Central memory CD8-positive, alpha-beta T cell (primary cell): ENCODE results near the gene OPRL1.

Source experiments
- ATAC-seq: fragments of 150-1000 bp; cut with Tn5 transposase; replicated peaks from 2 replicates; pipeline ENCODE4 v1.10.0; 2022; ENCODE audit warnings: mild to moderate bottlenecking, moderate FRiP score, moderate number of reproducible peaks; ENCODE audit not compliant: poor library complexity, severe bottlenecking; ENCODE audit errors: extremely low read depth
- DNase-seq, 2 donors: peaks; one replicate each; pipeline ENCODE4 v3.0.0; 2021; ENCODE audit warnings: low spot score in 2 of 2
- H3K27ac Mint-ChIP-seq: one replicate; pipeline ENCODE4 v1.8.0; 2022; ENCODE audit warnings: low read depth, mild to moderate bottlenecking, moderate library complexity, mixed read lengths
- H3K27me3 Mint-ChIP-seq: one replicate; pipeline ENCODE4 v1.8.0; 2022; ENCODE audit warnings: mixed read lengths
- H3K36me3 Mint-ChIP-seq: one replicate; pipeline ENCODE4 v1.8.0; 2022; ENCODE audit warnings: mild to moderate bottlenecking, moderate library complexity, mixed read lengths; ENCODE audit not compliant: insufficient read depth
- H3K4me1 Mint-ChIP-seq: one replicate; pipeline ENCODE4 v1.8.0; 2022; ENCODE audit warnings: mixed read lengths
- H3K4me3 Mint-ChIP-seq: one replicate; pipeline ENCODE4 v1.8.0; 2022; ENCODE audit warnings: mild to moderate bottlenecking, moderate library complexity, mixed read lengths
- H3K9me3 Mint-ChIP-seq: one replicate; pipeline ENCODE4 v1.8.0; 2022; ENCODE audit warnings: mixed read lengths

The OPRL1 gene

GRCh38 chr20:64067005-64067632 is 12.8 kb upstream of the OPRL1 start:
- ATAC-seq (no peak), DNase-seq (no peak)
- H3K4me3 Mint-ChIP-seq, result no peak overlapping the region
- H3K36me3 Mint-ChIP-seq, result peaks cover 11% of the 10 kb centered on the region
- H3K9me3 Mint-ChIP-seq, result no peaks in the 10 kb centered on the region
- H3K27me3 Mint-ChIP-seq, result no peaks in the 10 kb centered on the region
- peaks cover 32% of the 10 kb centered on the region for H3K4me1 Mint-ChIP-seq
- H3K27ac Mint-ChIP-seq, result no peak overlapping the region

- no peak overlapping the region for H3K27ac Mint-ChIP-seq
Observed at GRCh38 chr20:64067733-64068307, 12.1 kb upstream of the OPRL1 start.

GRCh38 chr20:64068386-64069208 is 11.3 kb upstream of the OPRL1 start:
- ATAC-seq, result no peak
- no peak overlapping the region for H3K27ac Mint-ChIP-seq
- H3K27me3 Mint-ChIP-seq, result no peaks in the 10 kb centered on the region
- DNase-seq, result no peak
- no peak overlapping the region for H3K4me3 Mint-ChIP-seq
- peaks cover 10% of the 10 kb centered on the region for H3K36me3 Mint-ChIP-seq
- no peaks in the 10 kb centered on the region for H3K9me3 Mint-ChIP-seq
- H3K4me1 Mint-ChIP-seq, result peaks cover 31% of the 10 kb centered on the region

More at GRCh38 chr20:64067733-64068307, 12.1 kb upstream of the OPRL1 start:
- Mint-ChIP-seq H3K4me1 (peaks cover 32% of the 10 kb centered on the region), H3K27me3 (no peaks in the 10 kb centered on the region), H3K4me3 (no peak overlapping the region), H3K36me3 (peaks cover 10% of the 10 kb centered on the region), H3K9me3 (no peaks in the 10 kb centered on the region)
- DNase-seq, result no peak
- ATAC-seq, result no peak

- Mint-ChIP-seq H3K9me3 (no peaks in the 10 kb centered on the region), H3K36me3 (peaks cover 11% of the 10 kb centered on the region), H3K27ac (no peak overlapping the region), H3K27me3 (no peaks in the 10 kb centered on the region), H3K4me1 (peaks cover 25% of the 10 kb centered on the region), H3K4me3 (no peak overlapping the region)
- ATAC-seq, result no peak
- DNase-seq, result no peak
Observed at GRCh38 chr20:64069209-64069613, 10.7 kb upstream of the OPRL1 start.

GRCh38 chr20:64069614-64070243 is 10.2 kb upstream of the OPRL1 start:
- no peak for DNase-seq
- H3K27ac Mint-ChIP-seq, result no peak overlapping the region
- no peaks in the 10 kb centered on the region for H3K9me3 Mint-ChIP-seq
- H3K36me3 Mint-ChIP-seq, result peaks cover 14% of the 10 kb centered on the region
- no peaks in the 10 kb centered on the region for H3K27me3 Mint-ChIP-seq
- peaks cover 25% of the 10 kb centered on the region for H3K4me1 Mint-ChIP-seq
- no peak overlapping the region for H3K4me3 Mint-ChIP-seq
- no peak for ATAC-seq

DNA sequence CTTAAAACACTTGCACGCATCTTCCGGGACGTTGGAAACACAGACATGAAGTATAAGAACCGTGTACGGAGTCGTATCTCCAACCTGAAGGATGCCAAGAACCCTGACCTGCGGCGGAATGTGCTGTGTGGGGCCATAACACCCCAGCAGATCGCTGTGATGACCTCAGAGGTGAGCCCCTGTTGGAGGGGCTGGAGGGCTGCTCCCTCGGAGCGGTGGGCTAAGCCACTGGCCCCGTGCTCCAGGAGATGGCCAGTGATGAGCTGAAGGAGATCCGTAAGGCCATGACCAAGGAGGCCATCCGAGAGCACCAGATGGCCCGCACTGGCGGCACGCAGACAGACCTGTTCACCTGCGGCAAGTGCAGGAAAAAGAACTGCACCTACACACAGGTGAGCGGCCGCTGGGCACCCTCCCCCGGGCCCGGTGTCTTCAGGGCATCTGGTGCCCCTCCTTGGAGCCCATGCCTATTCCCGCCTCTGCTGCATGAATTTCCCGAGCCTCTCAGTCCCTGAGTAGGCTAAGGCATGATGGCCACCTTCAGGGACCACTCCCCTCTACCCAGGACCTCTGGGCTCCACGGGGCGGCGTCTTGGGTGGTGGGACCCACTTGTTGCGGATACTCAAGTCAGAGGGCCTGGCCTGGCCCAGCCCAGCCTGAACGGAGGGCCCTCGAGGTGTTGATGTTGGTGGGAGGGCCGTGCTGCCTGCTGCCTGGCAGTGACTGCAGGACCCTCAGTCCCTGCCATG is 9.5 kb upstream of the OPRL1 start:
- Mint-ChIP-seq H3K27me3 (no peaks in the 10 kb centered on the region), H3K4me3 (no peak overlapping the region), H3K36me3 (peaks cover 14% of the 10 kb centered on the region), H3K9me3 (no peaks in the 10 kb centered on the region), H3K4me1 (peaks cover 19% of the 10 kb centered on the region), H3K27ac (no peak overlapping the region)
- DNase-seq (no peak), ATAC-seq (no peak)

DNA sequence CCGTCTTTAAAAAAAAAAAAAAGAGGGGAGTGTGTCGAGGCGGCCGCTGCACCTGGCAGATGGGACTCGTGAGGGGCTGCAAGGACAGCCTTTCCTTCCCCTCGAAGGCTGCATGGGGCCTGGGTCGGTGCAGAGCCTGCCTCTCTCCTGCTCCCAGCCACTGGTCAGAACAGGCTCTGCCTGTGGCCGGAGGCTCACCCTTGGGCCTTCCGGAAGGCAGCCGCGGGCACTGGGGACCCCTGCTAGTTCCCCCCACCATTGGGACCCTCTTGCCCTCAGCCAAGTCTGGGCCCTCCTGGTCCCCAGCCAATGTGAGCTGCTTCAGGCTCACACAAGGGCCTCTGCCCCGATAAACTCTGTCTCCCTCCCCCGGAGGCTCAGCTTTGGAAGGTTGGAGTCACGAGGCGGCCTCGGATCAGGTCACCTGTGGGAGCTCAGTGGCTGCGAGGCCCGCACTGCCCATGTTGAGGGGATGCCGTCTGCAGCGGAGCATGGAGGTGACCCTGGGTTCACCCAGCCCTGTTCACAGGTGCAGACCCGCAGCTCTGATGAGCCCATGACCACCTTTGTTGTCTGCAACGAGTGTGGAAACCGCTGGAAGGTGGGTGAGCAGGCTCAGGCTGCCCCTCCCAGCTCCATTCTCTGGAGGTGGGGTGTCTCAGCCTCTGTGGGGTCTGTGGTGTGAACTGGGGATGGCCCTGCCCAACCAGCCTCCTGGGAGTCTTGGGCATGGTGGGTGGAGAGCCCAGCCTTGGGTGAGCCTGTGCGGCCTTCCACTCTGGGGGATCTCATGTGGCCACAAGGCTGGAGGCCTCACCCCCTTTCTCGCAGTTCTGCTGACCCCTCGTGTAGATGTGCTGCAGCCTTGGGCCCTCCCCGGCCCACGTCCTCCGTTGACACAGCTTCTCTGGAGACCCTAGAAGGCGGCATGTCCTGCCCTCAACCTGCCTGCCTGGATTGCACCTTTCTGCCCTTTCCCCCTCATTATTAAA is 8.2 kb upstream of the OPRL1 start:
- Mint-ChIP-seq H3K36me3 (peaks cover 12% of the 10 kb centered on the region), H3K27me3 (no peaks in the 10 kb centered on the region), H3K4me1 (peaks cover 14% of the 10 kb centered on the region), H3K4me3 (no peak overlapping the region), H3K27ac (peak overlapping the region; percentile 25), H3K9me3 (no peaks in the 10 kb centered on the region)
- DNase-seq (no peak), ATAC-seq (no peak)

DNA sequence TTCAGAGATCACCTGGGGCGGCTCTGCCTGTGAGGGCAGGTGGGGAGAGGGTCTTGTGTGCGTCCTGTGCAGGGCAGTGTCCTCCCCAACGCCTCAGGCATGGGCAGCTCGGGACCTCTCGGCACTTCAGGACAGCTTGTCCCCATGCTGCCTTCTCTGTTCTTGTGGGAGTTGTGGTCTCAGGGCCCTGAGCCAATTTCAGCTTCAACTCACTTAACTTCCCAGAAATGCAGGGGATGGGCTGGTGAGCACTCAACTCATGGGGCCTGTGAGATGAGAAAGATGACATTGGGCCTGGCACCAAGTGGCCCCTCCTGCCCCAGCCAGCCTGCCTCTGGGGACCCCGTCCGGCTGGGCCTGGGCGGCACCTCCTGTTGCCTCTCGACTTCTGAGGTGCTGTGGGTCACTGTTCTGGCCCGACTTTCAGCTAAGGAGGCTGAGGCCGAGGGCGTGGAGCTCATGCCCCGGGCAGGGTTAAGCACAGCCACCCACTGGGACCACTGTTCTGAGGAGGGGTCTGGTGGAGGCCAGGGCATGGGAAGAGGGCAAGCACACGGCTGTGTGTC is 7.3 kb upstream of the OPRL1 start:
- Mint-ChIP-seq H3K4me3 (no peak overlapping the region), H3K27me3 (no peaks in the 10 kb centered on the region), H3K9me3 (no peaks in the 10 kb centered on the region), H3K27ac (peak overlapping the region; percentile 25), H3K4me1 (peaks cover 14% of the 10 kb centered on the region), H3K36me3 (peaks cover 15% of the 10 kb centered on the region)
- ATAC-seq, result no peak
- no peak for DNase-seq

DNA sequence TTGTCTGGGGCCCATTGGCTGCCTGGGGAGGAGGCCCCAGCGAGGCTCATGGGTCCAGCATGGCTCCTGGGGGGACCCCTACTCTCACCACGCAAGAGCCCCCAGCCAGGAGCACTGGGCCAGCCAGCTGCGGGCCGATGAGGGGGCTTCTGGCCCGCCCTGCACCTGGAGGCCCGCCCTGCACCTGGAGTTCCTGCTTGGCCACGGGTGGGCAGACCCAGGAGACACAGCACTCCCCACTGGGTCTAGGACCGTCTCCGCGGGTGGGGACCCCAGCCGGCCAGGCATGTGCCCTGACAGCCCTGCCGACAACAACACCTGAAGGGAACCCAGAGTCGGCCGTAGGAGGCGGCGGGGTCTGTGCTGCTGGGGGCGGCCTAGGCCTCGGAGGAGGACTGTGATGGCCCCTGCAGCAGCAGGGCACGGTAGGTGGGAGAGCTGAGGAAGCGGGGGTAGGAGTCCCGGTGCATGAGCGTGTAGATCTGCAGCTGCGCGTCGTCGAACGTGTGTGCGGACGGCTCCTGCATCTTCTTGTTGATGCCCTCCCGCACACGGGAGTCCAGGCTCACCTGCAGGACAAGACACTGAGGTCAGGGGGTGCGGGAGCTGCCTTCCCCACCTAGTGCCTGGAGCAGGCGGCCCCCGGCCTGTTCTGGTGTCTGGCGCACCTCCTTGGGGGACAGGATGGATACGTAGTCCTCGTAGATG is 6.3 kb upstream of the OPRL1 start:
- Mint-ChIP-seq H3K36me3 (peaks cover 15% of the 10 kb centered on the region), H3K9me3 (no peaks in the 10 kb centered on the region), H3K27me3 (no peaks in the 10 kb centered on the region), H3K4me1 (peaks cover 19% of the 10 kb centered on the region), H3K4me3 (no peak overlapping the region), H3K27ac (no peak overlapping the region)
- ATAC-seq (no peak), DNase-seq (no peak)

DNA sequence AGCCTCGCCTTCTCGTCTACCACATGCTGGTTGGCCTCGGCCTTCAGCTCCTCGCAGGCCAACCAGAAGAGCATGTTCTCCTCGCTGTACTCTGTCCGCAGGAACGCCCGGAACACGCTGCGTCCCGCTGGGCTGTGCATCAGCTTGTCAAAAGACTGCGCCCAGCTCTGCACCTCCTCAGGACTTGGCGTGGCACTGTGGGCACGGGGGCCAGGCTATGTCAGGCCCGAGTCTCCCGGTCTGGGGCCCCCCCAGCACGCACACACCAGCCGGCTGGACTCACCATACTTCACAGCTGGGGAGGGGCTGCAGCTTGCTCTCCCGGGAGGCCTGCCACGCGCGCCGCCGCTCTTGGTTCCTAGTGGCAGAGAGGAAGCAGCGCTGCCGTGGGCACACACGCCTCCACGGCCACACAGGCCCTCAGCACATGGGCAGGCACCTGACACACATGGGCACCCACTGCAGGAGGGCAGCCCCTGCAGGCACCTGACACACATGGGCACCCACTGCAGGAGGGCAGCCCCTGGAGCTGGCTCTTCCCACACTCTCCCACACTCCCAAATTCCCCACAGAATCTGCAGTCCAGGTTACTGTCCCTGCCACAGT is 5.6 kb upstream of the OPRL1 start:
- no peak overlapping the region for H3K27ac Mint-ChIP-seq
- no peak for ATAC-seq
- H3K9me3 Mint-ChIP-seq, result no peaks in the 10 kb centered on the region

More for the DNA sequence above, 5.6 kb upstream of the OPRL1 start:
- peaks cover 24% of the 10 kb centered on the region for H3K4me1 Mint-ChIP-seq
- peaks cover 11% of the 10 kb centered on the region for H3K36me3 Mint-ChIP-seq
- DNase-seq, result no peak
- no peaks in the 10 kb centered on the region for H3K27me3 Mint-ChIP-seq
- no peak overlapping the region for H3K4me3 Mint-ChIP-seq
